C4-2B (cell line): ENCODE measurements around the gene SRRM4.

ENCODE experiments used
- H3K27ac ChIP-seq: fragments of 450-650 bp; 2 replicates; pipeline ENCODE4 v1.5.1; 2017
- ZFX ChIP-seq: fragments of 450-650 bp; IDR thresholded peaks from 2 replicates; pipeline ENCODE4 v1.6.1; 2017
- TF ChIP-seq, protein P1 (sequence below): fragments of 450-650 bp; conservative IDR thresholded peaks from 2 replicates; pipeline ENCODE4 v1.5.1; 2017; ENCODE audit warnings: mild to moderate bottlenecking

The SRRM4 gene

DNA sequence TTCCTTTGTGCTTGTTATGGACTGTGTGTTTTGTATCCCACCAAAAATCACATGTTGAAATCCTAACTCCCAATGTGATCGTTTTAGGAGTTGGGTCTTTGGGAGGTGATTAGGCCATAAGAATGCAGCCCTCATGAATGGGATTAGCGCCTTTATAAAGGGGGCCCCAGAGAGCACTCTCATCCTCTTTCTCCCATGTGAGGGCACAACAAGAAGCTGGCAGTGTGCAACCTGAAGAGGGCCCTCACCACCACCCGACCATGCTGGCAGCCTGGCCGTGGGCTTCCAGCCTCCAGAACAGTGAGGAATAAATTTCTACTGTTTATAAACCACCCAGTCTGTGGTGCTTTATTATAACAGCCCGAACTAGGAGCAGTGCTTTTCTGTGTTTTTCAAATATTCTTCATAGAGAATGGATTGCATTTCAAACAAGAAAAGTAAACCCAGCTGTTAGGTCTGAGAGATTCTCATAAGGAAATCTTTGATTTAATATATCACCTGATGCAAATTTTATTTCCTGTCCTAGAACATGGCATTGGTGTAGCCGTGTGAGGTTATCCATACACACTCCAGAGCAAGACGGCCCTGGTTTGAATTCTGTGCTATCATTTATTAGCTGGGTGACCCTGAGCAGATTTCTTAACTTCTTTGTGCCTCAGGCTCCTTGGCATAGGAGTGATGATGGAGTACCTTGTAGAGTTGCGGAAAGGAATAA is 225.2 kb downstream of the SRRM4 start:
- no peak overlapping the region for H3K27ac ChIP-seq
- TF ChIP-seq ZFX: no peak
- TF ChIP-seq, protein P1, sequence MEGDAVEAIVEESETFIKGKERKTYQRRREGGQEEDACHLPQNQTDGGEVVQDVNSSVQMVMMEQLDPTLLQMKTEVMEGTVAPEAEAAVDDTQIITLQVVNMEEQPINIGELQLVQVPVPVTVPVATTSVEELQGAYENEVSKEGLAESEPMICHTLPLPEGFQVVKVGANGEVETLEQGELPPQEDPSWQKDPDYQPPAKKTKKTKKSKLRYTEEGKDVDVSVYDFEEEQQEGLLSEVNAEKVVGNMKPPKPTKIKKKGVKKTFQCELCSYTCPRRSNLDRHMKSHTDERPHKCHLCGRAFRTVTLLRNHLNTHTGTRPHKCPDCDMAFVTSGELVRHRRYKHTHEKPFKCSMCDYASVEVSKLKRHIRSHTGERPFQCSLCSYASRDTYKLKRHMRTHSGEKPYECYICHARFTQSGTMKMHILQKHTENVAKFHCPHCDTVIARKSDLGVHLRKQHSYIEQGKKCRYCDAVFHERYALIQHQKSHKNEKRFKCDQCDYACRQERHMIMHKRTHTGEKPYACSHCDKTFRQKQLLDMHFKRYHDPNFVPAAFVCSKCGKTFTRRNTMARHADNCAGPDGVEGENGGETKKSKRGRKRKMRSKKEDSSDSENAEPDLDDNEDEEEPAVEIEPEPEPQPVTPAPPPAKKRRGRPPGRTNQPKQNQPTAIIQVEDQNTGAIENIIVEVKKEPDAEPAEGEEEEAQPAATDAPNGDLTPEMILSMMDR: no peak

DNA sequence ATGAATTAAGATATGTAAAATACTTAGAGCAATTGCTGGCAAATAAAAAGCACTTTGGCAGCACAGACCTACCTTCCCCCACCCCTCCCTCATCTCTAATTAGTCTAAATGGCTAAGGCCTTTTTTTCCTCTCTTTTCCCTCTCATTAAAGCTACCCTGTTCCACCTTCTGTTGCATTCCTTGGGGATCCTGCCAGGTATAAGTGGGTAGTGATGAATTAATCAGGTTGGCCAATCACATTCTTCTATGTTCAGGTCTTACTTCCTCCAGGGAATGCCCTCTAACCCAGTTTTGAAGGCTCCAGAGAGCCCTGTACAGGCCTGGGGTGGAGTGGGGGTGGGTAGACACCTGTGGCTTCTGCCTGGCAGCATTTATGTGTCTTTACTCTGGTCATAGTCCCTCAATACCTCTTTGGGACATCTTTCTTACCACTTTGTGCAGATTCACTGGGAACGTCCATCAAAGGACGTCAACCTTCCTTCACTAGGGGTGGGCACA is 225.8 kb downstream of the SRRM4 start:
- no peak overlapping the region for H3K27ac ChIP-seq
- TF ChIP-seq, protein P1: no peak

DNA sequence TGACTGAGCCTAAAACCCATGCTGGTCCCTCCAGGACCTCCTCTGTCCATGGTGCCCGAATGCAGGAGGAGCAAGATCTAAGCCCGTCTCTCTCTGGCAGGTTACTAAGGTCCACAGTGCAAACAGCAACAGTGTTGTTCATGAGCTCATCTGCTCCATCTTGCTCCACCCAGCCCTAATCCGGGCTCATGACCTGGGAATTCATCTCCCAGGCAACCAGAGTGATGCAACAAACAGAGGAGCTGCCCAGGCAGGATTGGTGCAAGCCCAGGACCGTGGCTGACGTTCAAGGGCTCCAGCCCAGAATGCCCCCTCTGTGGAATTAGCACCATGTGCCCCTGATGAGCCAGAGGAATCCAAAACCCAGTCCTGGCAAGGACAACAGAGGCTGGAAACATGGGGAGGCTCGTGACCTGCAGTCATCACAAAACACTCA is 227.3 kb downstream of the SRRM4 start:
- TF ChIP-seq, protein P1: no peak
- no peak for TF ChIP-seq ZFX
- H3K27ac ChIP-seq: no peak overlapping the region

DNA sequence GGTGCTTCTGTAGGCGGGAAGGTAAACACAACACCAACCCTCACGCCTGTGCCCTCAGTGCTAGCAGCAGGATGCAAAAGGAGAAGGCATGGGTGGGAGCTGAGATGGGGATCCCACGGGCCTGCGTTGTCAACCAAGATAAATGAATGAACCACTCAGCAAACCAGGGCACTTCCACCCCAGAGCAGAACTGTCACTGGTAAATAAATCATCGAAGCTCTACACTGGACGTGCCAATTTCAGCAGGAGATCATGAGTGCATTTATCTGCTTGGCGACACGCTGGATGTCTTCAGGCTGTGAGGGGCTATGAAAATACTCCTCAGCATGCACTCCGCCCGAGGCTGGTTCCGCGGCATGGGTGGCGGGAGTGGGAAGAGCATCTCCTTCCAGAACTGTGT is 230.5 kb downstream of the SRRM4 start:
- TF ChIP-seq, protein P1: no peak
- TF ChIP-seq ZFX: no peak
- no peak overlapping the region for H3K27ac ChIP-seq
